IPS-18a (cell line): ENCODE results near the gene MTNR1B.

Experiments used
- H3K27ac ChIP-seq: one replicate; pipeline ENCODE4 v1.5.1; 2013; ENCODE audit warnings: low read length
- H3K27me3 ChIP-seq: one replicate; pipeline ENCODE4 v1.6.1; 2013; ENCODE audit warnings: mild to moderate bottlenecking, low read length; ENCODE audit not compliant: control insufficient read depth, insufficient read depth
- H3K36me3 ChIP-seq: one replicate; pipeline ENCODE4 v1.6.1; 2013; ENCODE audit warnings: low read depth, low read length; ENCODE audit not compliant: control insufficient read depth
- H3K4me1 ChIP-seq: one replicate; pipeline ENCODE4 v1.6.1; 2013; ENCODE audit warnings: low read depth, low read length; ENCODE audit not compliant: control insufficient read depth
- H3K4me3 ChIP-seq: one replicate; pipeline ENCODE4 v1.5.1; 2013; ENCODE audit warnings: low read length
- H3K9ac ChIP-seq: one replicate; pipeline ENCODE4 v1.6.1; 2013; ENCODE audit warnings: mild to moderate bottlenecking, low read length, moderate library complexity
- H3K9me3 ChIP-seq: one replicate; pipeline ENCODE4 v1.6.1; 2013; ENCODE audit warnings: low read depth, low read length; ENCODE audit not compliant: control insufficient read depth

MTNR1B gene

GRCh38 chr11:93016595-93016994 lies 47.1 kb downstream of the MTNR1B start:
- Histone ChIP-seq H3K36me3 (no peaks in the 10 kb centered on the region), H3K4me1 (peaks cover 3% of the 10 kb centered on the region), H3K9ac (no peak overlapping the region), H3K4me3 (no peak overlapping the region), H3K27me3 (no peaks in the 10 kb centered on the region), H3K27ac (no peak overlapping the region), H3K9me3 (no peaks in the 10 kb centered on the region)

GRCh38 chr11:93017821-93018690 lies 48.6 kb downstream of the MTNR1B start:
- Histone ChIP-seq H3K36me3 (no peaks in the 10 kb centered on the region), H3K27ac (no peak overlapping the region), H3K9ac (no peak overlapping the region), H3K4me1 (peaks cover 3% of the 10 kb centered on the region), H3K9me3 (no peaks in the 10 kb centered on the region), H3K4me3 (no peak overlapping the region), H3K27me3 (no peaks in the 10 kb centered on the region)

- H3K27me3 ChIP-seq = no peaks in the 10 kb centered on the region
- H3K27ac ChIP-seq = no peak overlapping the region
- no peak overlapping the region for H3K9ac ChIP-seq
These were observed 51.0 kb downstream of the MTNR1B start for GRCh38 chr11:93020248-93021046.

GRCh38 chr11:93024369-93024768 lies 54.9 kb downstream of the MTNR1B start:
- Histone ChIP-seq H3K36me3 (no peaks in the 10 kb centered on the region), H3K27ac (no peak overlapping the region), H3K9ac (no peak overlapping the region), H3K4me3 (no peak overlapping the region), H3K9me3 (no peaks in the 10 kb centered on the region), H3K4me1 (peaks cover 3% of the 10 kb centered on the region), H3K27me3 (no peaks in the 10 kb centered on the region)

More at GRCh38 chr11:93020248-93021046, 51.0 kb downstream of the MTNR1B start:
- H3K4me3 ChIP-seq = no peak overlapping the region
- peaks cover 3% of the 10 kb centered on the region for H3K4me1 ChIP-seq
- no peaks in the 10 kb centered on the region for H3K9me3 ChIP-seq
- H3K36me3 ChIP-seq = no peaks in the 10 kb centered on the region

- Histone ChIP-seq H3K9ac (no peak overlapping the region), H3K4me1 (no peaks in the 10 kb centered on the region), H3K27ac (no peak overlapping the region), H3K27me3 (no peaks in the 10 kb centered on the region), H3K9me3 (no peaks in the 10 kb centered on the region), H3K36me3 (no peaks in the 10 kb centered on the region), H3K4me3 (no peak overlapping the region)
These were observed 56.3 kb downstream of the MTNR1B start for GRCh38 chr11:93025558-93026255.

GRCh38 chr11:93028960-93029522 lies 59.6 kb downstream of the MTNR1B start:
- no peaks in the 10 kb centered on the region for H3K27me3 ChIP-seq
- H3K9ac ChIP-seq = no peak overlapping the region
- H3K9me3 ChIP-seq = no peaks in the 10 kb centered on the region
- peaks cover 2% of the 10 kb centered on the region for H3K4me1 ChIP-seq
- H3K27ac ChIP-seq = no peak overlapping the region
- no peaks in the 10 kb centered on the region for H3K36me3 ChIP-seq
- H3K4me3 ChIP-seq = no peak overlapping the region

GRCh38 chr11:93031386-93031785 lies 61.9 kb downstream of the MTNR1B start:
- H3K9me3 ChIP-seq = no peaks in the 10 kb centered on the region
- no peaks in the 10 kb centered on the region for H3K27me3 ChIP-seq
- H3K9ac ChIP-seq = no peak overlapping the region
- no peaks in the 10 kb centered on the region for H3K36me3 ChIP-seq
- no peak overlapping the region for H3K4me3 ChIP-seq
- no peak overlapping the region for H3K27ac ChIP-seq
- peaks cover 2% of the 10 kb centered on the region for H3K4me1 ChIP-seq
